Mononuclear cell (primary cell): Measurements from ENCODE around the gene CT45A9. TPM values are rescaled to one million over a fixed set of nuclear protein-coding genes. Genes with fewer than 3 reads are reported as not detected.
"Not testable (repeated sequence)": the region's sequence is repeated elsewhere in the genome, so short reads cannot be mapped to it uniquely, and the experiment has no call there.

Experiments used
- H3K27me3 ChIP-seq: 2 replicates; pipeline ENCODE4 v1.6.0; 2011; ENCODE audit warnings: low read length, control low read depth; ENCODE audit not compliant: insufficient read depth
- H3K4me1 ChIP-seq: 2 replicates; pipeline ENCODE4 v1.5.1; 2011; ENCODE audit warnings: mild to moderate bottlenecking, low read length, control low read depth; ENCODE audit not compliant: insufficient read depth
- H3K4me3 ChIP-seq: 2 replicates; pipeline ENCODE4 v1.5.1; 2011; ENCODE audit warnings: mild to moderate bottlenecking, low read length, moderate library complexity
- H3K9me3 ChIP-seq: 2 replicates; pipeline ENCODE4 v1.5.1; 2011; ENCODE audit warnings: low read depth, mild to moderate bottlenecking, control low read depth, low read length
- total RNA-seq: library from RNA; depleted of rRNA; stranded (reverse); fragments of >200 nt; gene quantifications from one replicate; pipeline ENCODE4 v1.2.3, GENCODE V29; 2012

CT45A9 gene, protein sequence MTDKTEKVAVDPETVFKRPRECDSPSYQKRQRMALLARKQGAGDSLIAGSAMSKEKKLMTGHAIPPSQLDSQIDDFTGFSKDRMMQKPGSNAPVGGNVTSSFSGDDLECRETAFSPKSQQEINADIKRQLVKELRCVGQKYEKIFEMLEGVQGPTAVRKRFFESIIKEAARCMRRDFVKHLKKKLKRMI
- total RNA-seq, result not detected

DNA sequence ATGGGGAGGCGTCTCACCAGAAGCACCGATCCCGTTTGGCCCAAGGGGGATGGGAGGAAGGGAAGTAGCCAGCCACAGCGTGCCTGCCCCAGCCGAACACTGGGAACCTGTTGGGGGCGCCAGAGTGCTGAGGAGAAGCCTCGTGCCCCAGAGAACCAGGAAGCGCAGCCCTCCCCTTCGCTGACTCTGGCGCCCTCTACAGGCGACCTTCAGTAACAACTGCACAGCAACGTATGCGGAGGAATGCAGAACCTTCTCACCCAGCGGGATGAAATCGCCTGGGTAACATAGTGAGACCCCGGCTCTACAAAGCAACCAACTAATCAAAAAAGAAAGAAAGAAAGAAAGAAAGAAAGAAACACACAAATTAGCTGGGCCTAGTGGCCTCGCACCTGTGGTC, at the start of gene CT45A9:
CT45A9 (minus strand) TSS at position 101 of the 400 bp plus-strand sequence. CDS start 3,751 bp downstream, outside the sequence.
- not testable (repeated sequence) for H3K4me1 ChIP-seq, H3K9me3 ChIP-seq, H3K4me3 ChIP-seq, H3K27me3 ChIP-seq

GRCh38 chrX:135920516-135920915, 48.9 kb upstream of the CT45A9 start:
- not testable (repeated sequence) for H3K4me1 ChIP-seq, H3K4me3 ChIP-seq, H3K27me3 ChIP-seq, H3K9me3 ChIP-seq

DNA sequence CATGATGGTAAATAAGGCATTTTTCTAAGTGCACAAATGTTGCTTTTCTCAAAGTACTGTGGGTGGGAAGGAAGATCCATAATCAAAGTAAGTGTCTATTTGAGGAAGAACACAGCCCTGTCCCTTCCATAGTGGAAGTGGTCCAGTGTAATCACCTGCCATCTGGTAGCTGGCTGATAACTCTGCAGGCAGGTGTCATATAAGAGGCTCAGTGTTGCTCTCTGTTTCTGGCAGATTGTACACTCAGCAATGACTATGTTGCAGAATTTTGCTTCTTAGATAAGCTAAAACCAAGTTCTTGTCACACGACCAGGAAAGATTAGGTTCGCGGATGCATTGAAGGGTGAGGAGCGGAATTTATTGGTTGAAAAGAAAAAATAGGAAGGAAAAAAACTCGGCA, 42.8 kb upstream of the CT45A9 start:
- Histone ChIP-seq H3K9me3 (no peaks in the 10 kb centered on the region), H3K4me3 (no peak overlapping the region), H3K27me3 (no peaks in the 10 kb centered on the region), H3K4me1 (no peaks in the 10 kb centered on the region)

DNA sequence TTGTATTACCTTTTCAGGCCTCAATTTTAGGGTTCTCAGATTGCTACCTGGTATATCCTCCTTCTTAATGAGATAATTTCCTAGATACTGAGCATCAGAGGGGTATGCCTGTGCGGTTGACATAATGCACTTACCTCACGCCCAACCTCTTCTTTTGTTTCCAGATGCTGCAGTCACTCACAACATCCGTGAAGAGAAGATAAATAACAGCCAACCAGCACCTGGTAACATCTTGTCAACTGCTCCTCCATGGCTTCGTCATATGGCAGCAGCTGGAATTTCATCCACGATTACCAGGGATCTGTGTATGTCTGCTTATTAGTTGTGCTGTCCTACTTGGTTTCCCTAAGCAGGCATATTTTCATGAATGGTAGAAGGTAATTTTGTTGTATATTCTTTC, 38.6 kb upstream of the CT45A9 start:
- H3K4me3 ChIP-seq, result no peak overlapping the region
- H3K4me1 ChIP-seq, result no peaks in the 10 kb centered on the region
- no peaks in the 10 kb centered on the region for H3K9me3 ChIP-seq
- no peaks in the 10 kb centered on the region for H3K27me3 ChIP-seq

DNA sequence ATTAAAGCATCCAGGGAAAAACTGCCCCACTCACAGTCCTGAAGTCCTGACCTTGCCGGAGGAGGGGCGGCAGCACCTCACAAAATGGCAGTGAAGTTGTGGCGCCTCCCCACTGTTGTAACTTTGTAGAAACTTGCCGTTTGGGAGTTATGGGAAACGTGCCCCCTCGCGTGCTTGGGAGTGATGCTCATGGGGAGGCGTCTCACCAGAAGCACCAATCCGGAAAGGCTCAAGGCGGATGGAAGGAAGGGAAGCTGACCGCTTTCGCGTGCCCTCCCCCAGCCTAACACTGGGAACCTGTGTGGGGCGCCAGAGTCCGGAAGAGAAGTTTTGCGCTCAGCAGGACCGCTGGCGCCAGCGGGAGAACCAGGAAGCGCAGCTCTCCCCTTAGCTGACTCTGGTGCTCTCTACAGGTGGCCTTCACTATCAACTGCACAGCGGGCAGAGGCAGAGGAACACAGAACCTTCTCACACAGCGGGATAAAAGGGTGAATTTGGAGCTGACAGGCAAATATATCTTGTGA, 21.7 kb upstream of the CT45A9 start, which contains the start of the genes CT45A10 and SAGE1:
CT45A10 (minus strand) TSS at position 151 of the 524 bp plus-strand sequence. CDS start 8,100 bp downstream, outside the sequence.
SAGE1 (plus strand) TSS at position 423 of the 524 bp plus-strand sequence. CDS start 2,527 bp downstream, outside the sequence.
- Histone ChIP-seq H3K9me3 (no peaks in the 10 kb centered on the region), H3K4me1 (no peaks in the 10 kb centered on the region), H3K27me3 (no peaks in the 10 kb centered on the region), H3K4me3 (no peak within 1 kb of the TSS)

- no peaks in the 10 kb centered on the region for H3K9me3 ChIP-seq
- no peak overlapping the region for H3K4me3 ChIP-seq
- H3K27me3 ChIP-seq, result no peaks in the 10 kb centered on the region
- H3K4me1 ChIP-seq, result no peaks in the 10 kb centered on the region
Observed at GRCh38 chrX:135892781-135893180, 21.2 kb upstream of the CT45A9 start.

GRCh38 chrX:135890087-135890585, 18.5 kb upstream of the CT45A9 start:
- Histone ChIP-seq H3K4me1 (no peaks in the 10 kb centered on the region), H3K27me3 (no peaks in the 10 kb centered on the region), H3K9me3 (no peaks in the 10 kb centered on the region), H3K4me3 (no peak overlapping the region)

DNA sequence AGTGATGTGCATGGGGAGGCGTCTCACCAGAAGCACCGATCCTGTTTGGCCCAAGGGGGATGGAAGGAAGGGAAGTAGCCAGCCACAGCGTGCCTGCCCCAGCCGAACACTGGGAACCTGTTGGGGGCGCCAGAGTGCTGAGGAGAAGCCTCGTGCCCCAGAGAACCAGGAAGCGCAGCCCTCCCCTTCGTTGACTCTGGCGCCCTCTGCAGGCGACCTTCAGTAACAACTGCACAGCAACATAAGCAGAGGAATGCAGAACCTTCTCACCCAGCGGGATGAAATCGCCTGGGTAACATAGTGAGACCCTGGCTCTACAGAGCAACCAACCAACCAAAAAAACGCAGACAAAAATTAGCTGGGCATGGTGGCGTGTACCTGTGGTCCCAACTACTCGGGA, 17.4 kb upstream of the CT45A9 start:
- not testable (repeated sequence) for H3K9me3 ChIP-seq, H3K4me1 ChIP-seq, H3K4me3 ChIP-seq, H3K27me3 ChIP-seq

GRCh38 chrX:135888230-135888629, 16.6 kb upstream of the CT45A9 start:
- not testable (repeated sequence) for H3K9me3 ChIP-seq, H3K4me1 ChIP-seq, H3K4me3 ChIP-seq, H3K27me3 ChIP-seq

DNA sequence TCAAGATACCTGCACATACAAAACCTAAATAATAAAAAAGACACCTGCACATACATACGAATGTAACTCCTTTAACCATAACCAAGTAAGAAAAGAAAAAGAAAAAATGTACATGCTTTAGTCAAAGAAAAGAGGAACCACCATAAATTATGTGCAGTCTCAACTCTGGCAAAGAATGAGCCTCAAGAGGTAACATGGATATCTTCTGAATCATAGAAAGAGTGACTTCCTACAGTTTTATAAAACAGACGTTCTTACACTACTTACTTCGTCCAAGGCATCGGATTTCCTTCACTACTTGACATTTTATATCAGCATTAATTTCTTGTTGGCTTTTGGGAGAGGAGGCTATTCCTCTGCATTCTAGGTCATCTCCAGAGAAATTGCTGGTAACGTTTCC, 11.1 kb upstream of the CT45A9 start:
- H3K27me3 ChIP-seq, H3K4me1 ChIP-seq, H3K9me3 ChIP-seq, H3K4me3 ChIP-seq: not testable (repeated sequence)

DNA sequence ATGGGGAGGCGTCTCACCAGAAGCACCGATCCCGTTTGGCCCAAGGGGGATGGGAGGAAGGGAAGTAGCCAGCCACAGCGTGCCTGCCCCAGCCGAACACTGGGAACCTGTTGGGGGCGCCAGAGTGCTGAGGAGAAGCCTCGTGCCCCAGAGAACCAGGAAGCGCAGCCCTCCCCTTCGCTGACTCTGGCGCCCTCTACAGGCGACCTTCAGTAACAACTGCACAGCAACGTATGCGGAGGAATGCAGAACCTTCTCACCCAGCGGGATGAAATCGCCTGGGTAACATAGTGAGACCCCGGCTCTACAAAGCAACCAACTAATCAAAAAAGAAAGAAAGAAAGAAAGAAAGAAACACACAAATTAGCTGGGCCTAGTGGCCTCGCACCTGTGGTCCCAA, 17.2 kb downstream of the CT45A9 start, which contains the start of gene CT45A8:
CT45A8 (minus strand) TSS at position 101 of the 400 bp plus-strand sequence. CDS start 3,755 bp downstream, outside the sequence.
- H3K4me1 ChIP-seq, H3K27me3 ChIP-seq, H3K9me3 ChIP-seq, H3K4me3 ChIP-seq: not testable (repeated sequence)

DNA sequence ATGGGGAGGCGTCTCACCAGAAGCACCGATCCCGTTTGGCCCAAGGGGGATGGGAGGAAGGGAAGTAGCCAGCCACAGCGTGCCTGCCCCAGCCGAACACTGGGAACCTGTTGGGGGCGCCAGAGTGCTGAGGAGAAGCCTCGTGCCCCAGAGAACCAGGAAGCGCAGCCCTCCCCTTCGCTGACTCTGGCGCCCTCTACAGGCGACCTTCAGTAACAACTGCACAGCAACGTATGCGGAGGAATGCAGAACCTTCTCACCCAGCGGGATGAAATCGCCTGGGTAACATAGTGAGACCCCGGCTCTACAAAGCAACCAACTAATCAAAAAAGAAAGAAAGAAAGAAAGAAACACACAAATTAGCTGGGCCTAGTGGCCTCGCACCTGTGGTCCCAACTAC, 34.4 kb downstream of the CT45A9 start, which contains the start of gene CT45A7:
CT45A7 (minus strand) TSS at position 101 of the 400 bp plus-strand sequence. CDS start 3,747 bp downstream, outside the sequence.
- H3K4me1 ChIP-seq, H3K4me3 ChIP-seq, H3K27me3 ChIP-seq, H3K9me3 ChIP-seq: not testable (repeated sequence)

GRCh38 chrX:135819912-135820311, 51.7 kb downstream of the CT45A9 start, which contains the start of gene CT45A2:
TSS of gene CT45A2 (minus strand) at chrX:135820012. CDS start at chrX:135816265, 3,747 bp downstream.
- H3K9me3 ChIP-seq, H3K27me3 ChIP-seq, H3K4me3 ChIP-seq, H3K4me1 ChIP-seq: not testable (repeated sequence)
